ENCODE measurements around the gene TSSC4. TPM values are rescaled to one million over a fixed set of nuclear protein-coding genes. Genes with fewer than 3 reads are reported as not detected.

Gene TSSC4
- polyA plus RNA-seq, 1 experiment, result 30.5 TPM

GRCh38 chr11:2383852-2384804, 16.4 kb upstream of the TSSC4 start:
- CTCF ChIA-PET, result interaction anchor here (1.6 kb wide), 1 partner anchor 17 kb away, joined by 4 read pairs; the partner anchor contains the start of gene TSSC4
- Histone ChIP-seq H3K36me3 (ENCODE audit: control insufficient read depth, insufficient read depth, low read length) (peaks cover 23% of the 10 kb centered on the region), H3K4me3 (ENCODE audit: low read depth, low read length) (no peak overlapping the region), H3K27me3 (ENCODE audit: control insufficient read depth, insufficient read depth, low read length) (no peaks in the 10 kb centered on the region)
- TF ChIP-seq CTCF (IDR thresholded peaks at IDR 0.05; ENCODE audit: insufficient read depth, low read depth, low read length), result no peak
- no peak for DNase-seq (ENCODE audit: low read depth)
- POLR2A ChIA-PET, result no interaction called here

GRCh38 chr11:2385156-2386151, 15.1 kb upstream of the TSSC4 start:
- no peak for DNase-seq (ENCODE audit: low read depth)
- ChIA-PET POLR2A (no interaction called here), CTCF (interaction anchor here (0.9 to 3.2 kb wide), 3 partner anchors 24 to 80 kb away, joined by 4 to 21 read pairs (median 17); no protein-coding TSS in a partner anchor)
- Histone ChIP-seq H3K36me3 (ENCODE audit: control insufficient read depth, insufficient read depth, low read length) (peaks cover 20% of the 10 kb centered on the region), H3K4me3 (ENCODE audit: low read depth, low read length) (no peak overlapping the region), H3K27me3 (ENCODE audit: control insufficient read depth, insufficient read depth, low read length) (no peaks in the 10 kb centered on the region)
- TF ChIP-seq CTCF (IDR thresholded peaks at IDR 0.05; ENCODE audit: insufficient read depth, low read depth, low read length), result no peak

GRCh38 chr11:2386591-2386990, 14.0 kb upstream of the TSSC4 start:
- CTCF ChIA-PET, result interaction anchor here (0.8 to 3.2 kb wide), 6 partner anchors 8 to 734 kb away, joined by 3 to 21 read pairs (median 4); partner anchors contain the start of gene TSSC4
- no peak for DNase-seq (ENCODE audit: low read depth)
- Histone ChIP-seq H3K36me3 (ENCODE audit: control insufficient read depth, insufficient read depth, low read length) (peaks cover 16% of the 10 kb centered on the region), H3K27me3 (ENCODE audit: control insufficient read depth, insufficient read depth, low read length) (no peaks in the 10 kb centered on the region), H3K4me3 (ENCODE audit: low read depth, low read length) (no peak overlapping the region)
- POLR2A ChIA-PET, result no interaction called here
- TF ChIP-seq CTCF (IDR thresholded peaks at IDR 0.05; ENCODE audit: insufficient read depth, low read depth, low read length), result no peak

- H3K36me3 ChIP-seq (ENCODE audit: control insufficient read depth, insufficient read depth, low read length), result peaks cover 22% of the 10 kb centered on the region
- POLR2A ChIA-PET, result no interaction called here
These were observed 13.1 kb upstream of the TSSC4 start for GRCh38 chr11:2387266-2387987.

More at GRCh38 chr11:2387266-2387987, 13.1 kb upstream of the TSSC4 start:
- no peak for DNase-seq (ENCODE audit: low read depth)
- TF ChIP-seq CTCF (IDR thresholded peaks at IDR 0.05; ENCODE audit: insufficient read depth, low read depth, low read length), result no peak
- CTCF ChIA-PET, result interaction anchor here (0.8 to 3.2 kb wide), 5 partner anchors 9 to 734 kb away, joined by 3 to 21 read pairs (median 4); partner anchors contain the start of gene TSSC4
- H3K27me3 ChIP-seq (ENCODE audit: control insufficient read depth, insufficient read depth, low read length), result no peaks in the 10 kb centered on the region
- H3K4me3 ChIP-seq (ENCODE audit: low read depth, low read length), result no peak overlapping the region
